Prostate gland (tissue), 2 donors: ENCODE measurements around the gene SMAD9. TPM values are rescaled to one million over a fixed set of nuclear protein-coding genes. Genes with fewer than 3 reads are reported as not detected.
"Not testable (repeated sequence)": the region's sequence is repeated elsewhere in the genome, so short reads cannot be mapped to it uniquely, and the experiment has no call there.

Source experiments
- DNase-seq: peaks from one replicate; pipeline ENCODE4 v3.0.0-alpha.2; 2019; ENCODE audit warnings: low spot score
- H3K27ac ChIP-seq, 2 donors: fragments of 200-600 bp; sonication (generic); 2 replicates each; pipeline ENCODE4 v1.5.1; 2017 to 2019
- H3K27me3 ChIP-seq: fragments of 200-600 bp; sonication (generic); replicated peaks from 2 replicates; pipeline ENCODE4 v1.5.1; 2019; ENCODE audit not compliant: insufficient read depth
- H3K36me3 ChIP-seq, 2 donors: fragments of 200-600 bp; sonication (generic); 1 replicate in 1 of 2; 2 replicates in 1 of 2; pipeline versions ENCODE4 v1.5.1 to v1.8.1; 2017 to 2019
- H3K4me1 ChIP-seq: fragments of 200-600 bp; sonication (generic); replicated peaks from 2 replicates; pipeline ENCODE4 v1.5.1; 2019
- H3K4me3 ChIP-seq, 2 donors: fragments of 200-600 bp; sonication (generic); 2 replicates each; pipeline ENCODE4 v1.5.1; 2017 to 2019
- H3K9me3 ChIP-seq: fragments of 200-600 bp; sonication (generic); 2 replicates; pipeline ENCODE4 v1.5.1; 2017
- CTCF ChIP-seq, 4 experiments: fragments of 200-600 bp in 2 of 4; fragments of 450-650 bp in 2 of 4; sonication (generic) in 2 of 4; IDR thresholded peaks; 1 replicate in 3 of 4; 2 replicates in 1 of 4; pipeline ENCODE4 v1.5.1; 2016 to 2019; ENCODE audit warnings: antibody characterized with exemption in 4 of 4, mild to moderate bottlenecking in 2 of 4, moderate library complexity in 2 of 4
- POLR2A ChIP-seq: fragments of 450-650 bp; IDR thresholded peaks from one replicate; pipeline ENCODE4 v1.6.1; 2016; ENCODE audit warnings: antibody characterized with exemption, mild to moderate bottlenecking
- POLR2AphosphoS5 ChIP-seq: sonication (generic); formaldehyde crosslinking; IDR thresholded peaks from one replicate; pipeline ENCODE4 v1.6.1; 2017; ENCODE audit warnings: antibody characterized with exemption
- WGBS: methylation state at CpG from one replicate; pipeline ENCODE4 v1.1.5; 2018; 5-methylcytosine and 5-hydroxymethylcytosine counted together
- intact Hi-C: fragments of 100-400 bp; cut with DNase I; formaldehyde crosslinking; loops from one replicate; pipeline ENCODE4 v1.14.2; 2022
- total RNA-seq, 2 donors: library from RNA; depleted of rRNA; stranded (reverse); fragments of >200 nt; gene quantifications; one replicate each; pipeline ENCODE4 v1.1.0, GENCODE V29; 2016

The SMAD9 gene
- total RNA-seq, 2 donors from 2014 or later, result 25.1 to 30.7 TPM

GRCh38 chr13:36883392-36883791, 36.6 kb downstream of the SMAD9 start:
- H3K4me1 ChIP-seq, H3K4me3 ChIP-seq, intact Hi-C loops, H3K27me3 ChIP-seq, H3K9me3 ChIP-seq, H3K36me3 ChIP-seq: not testable (repeated sequence)
- 29% methylated on average over 5 of the region's 5 CpGs for WGBS
- H3K27ac ChIP-seq, result peak overlapping the region; percentile 6 to 25
- peak; percentile 49 for DNase-seq
- peak; percentile 49 for TF ChIP-seq POLR2AphosphoS5

GRCh38 chr13:36882829-36883390, 37.1 kb downstream of the SMAD9 start:
- Histone ChIP-seq H3K27ac (peak overlapping the region; percentile 6 to 25), H3K27me3 (no peaks in the 10 kb centered on the region), H3K9me3 (no peaks in the 10 kb centered on the region), H3K4me1 (no peaks in the 10 kb centered on the region), H3K4me3 (no peak overlapping the region), H3K36me3 (no peaks in the 10 kb centered on the region)
- TF ChIP-seq CTCF (IDR thresholded peaks at IDR 0.05) (no peak), POLR2AphosphoS5 (no peak), POLR2A (no peak)
- WGBS, result 50% methylated on average over 6 of the region's 6 CpGs
- intact Hi-C loops, result no loop called here
- no peak for DNase-seq

DNA sequence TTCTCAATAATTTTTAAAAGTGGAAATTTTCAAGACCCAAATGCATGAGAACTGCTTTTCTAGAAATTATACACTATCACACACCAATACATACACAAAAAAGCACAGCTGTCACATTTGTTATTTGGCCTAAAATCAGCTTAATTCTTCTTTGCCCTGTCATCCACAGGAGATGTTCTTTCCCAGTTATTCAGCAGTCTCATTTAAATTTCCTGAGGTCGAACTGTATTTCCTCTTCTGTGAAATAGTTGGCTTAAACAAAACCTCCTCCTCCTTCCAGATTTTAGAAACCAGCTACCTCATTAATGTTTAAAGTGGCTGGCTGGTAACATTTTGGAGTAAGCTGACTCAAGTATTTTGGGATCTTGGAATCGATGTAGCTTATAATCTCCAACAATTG, 39.1 kb downstream of the SMAD9 start:
- DNase-seq, result no peak
- Histone ChIP-seq H3K4me3 (no peak overlapping the region), H3K27ac (peak overlapping the region in 1 of 2 donors; percentile 19), H3K4me1 (no peaks in the 10 kb centered on the region), H3K9me3 (no peaks in the 10 kb centered on the region), H3K36me3 (no peaks in the 10 kb centered on the region), H3K27me3 (no peaks in the 10 kb centered on the region)
- intact Hi-C loops, result no loop called here
- TF ChIP-seq CTCF (IDR thresholded peaks at IDR 0.05), result no peak
- 7% methylated on average over 2 of the region's 2 CpGs for WGBS

GRCh38 chr13:36879218-36879938, 40.7 kb downstream of the SMAD9 start:
- DNase-seq, result no peak
- no peak overlapping the region for H3K4me3 ChIP-seq
- TF ChIP-seq CTCF (IDR thresholded peaks at IDR 0.05), result no peak
- TF ChIP-seq POLR2AphosphoS5, result no peak
- TF ChIP-seq POLR2A, result no peak
- H3K36me3 ChIP-seq, result no peaks in the 10 kb centered on the region
- WGBS, result 92% methylated on average over 34 of the region's 34 CpGs
- H3K9me3 ChIP-seq, result no peaks in the 10 kb centered on the region
- no peaks in the 10 kb centered on the region for H3K27me3 ChIP-seq
- no peak overlapping the region for H3K27ac ChIP-seq
- no peaks in the 10 kb centered on the region for H3K4me1 ChIP-seq
- intact Hi-C loops, result loop anchor here (5.0 kb wide), 1 partner anchor 38 kb away; no protein-coding TSS in a partner anchor

GRCh38 chr13:36875961-36876360, 44.1 kb downstream of the SMAD9 start:
- H3K4me1 ChIP-seq, result no peaks in the 10 kb centered on the region
- no peak for TF ChIP-seq POLR2A
- no peak for TF ChIP-seq CTCF (IDR thresholded peaks at IDR 0.05)
- no peak for TF ChIP-seq POLR2AphosphoS5
- no peaks in the 10 kb centered on the region for H3K9me3 ChIP-seq
- no peaks in the 10 kb centered on the region for H3K36me3 ChIP-seq
- 53% methylated on average over 4 of the region's 4 CpGs for WGBS
- no peak overlapping the region for H3K4me3 ChIP-seq
- no peak for DNase-seq
- no peak overlapping the region for H3K27ac ChIP-seq
- intact Hi-C loops, result loop anchor here (5.0 kb wide), 1 partner anchor 41 kb away; no protein-coding TSS in a partner anchor
- H3K27me3 ChIP-seq, result no peaks in the 10 kb centered on the region
